Upper lobe of left lung (tissue), 6 donors: ENCODE results near the gene EPN1. TPM values are rescaled to one million over a fixed set of nuclear protein-coding genes. Genes with fewer than 3 reads are reported as not detected.

Experiments
- ATAC-seq, 2 donors: fragments of 200-7000 bp; cut with Tn5 transposase; one replicate each; pipeline ENCODE4 v1.9.1; 2022; ENCODE audit warnings: mild to moderate bottlenecking in 2 of 2, moderate library complexity in 2 of 2; ENCODE audit not compliant: low FRiP score in 2 of 2
- DNase-seq, 2 donors: peaks; one replicate each; pipeline ENCODE4 v3.0.0-alpha.2; 2019 to 2020
- H3K27ac ChIP-seq, 4 donors: fragments of 200-600 bp; sonication (generic); one replicate each; pipeline ENCODE4 v1.5.1; 2016 to 2019
- H3K27me3 ChIP-seq, 4 donors: fragments of 200-600 bp; sonication (generic); one replicate each; pipeline ENCODE4 v1.5.1; 2017 to 2019
- H3K36me3 ChIP-seq, 4 donors: fragments of 200-600 bp; sonication (generic); one replicate each; pipeline ENCODE4 v1.5.1; 2016 to 2019
- H3K4me1 ChIP-seq, 4 donors: fragments of 200-600 bp; sonication (generic); one replicate each; pipeline ENCODE4 v1.5.1; 2018 to 2019
- H3K4me3 ChIP-seq, 4 donors: fragments of 200-600 bp; sonication (generic); one replicate each; pipeline ENCODE4 v1.5.1; 2017 to 2019; ENCODE audit warnings: mild to moderate bottlenecking in 2 of 4, moderate library complexity in 1 of 4
- H3K9me3 ChIP-seq, 4 donors: fragments of 200-600 bp; sonication (generic); one replicate each; pipeline ENCODE4 v1.5.1; 2018 to 2019
- EP300 ChIP-seq, 4 donors: sonication (generic); formaldehyde crosslinking; IDR thresholded peaks; one replicate each; pipeline ENCODE4 v1.5.1; 2017; ENCODE audit warnings: antibody characterized with exemption in 4 of 4, control low read depth in 2 of 4
- POLR2A ChIP-seq, 4 donors: fragments of 450-650 bp; IDR thresholded peaks; one replicate each; pipeline ENCODE4 v1.5.1; 2016 to 2017; ENCODE audit warnings: antibody characterized with exemption in 4 of 4, mild to moderate bottlenecking in 2 of 4
- POLR2AphosphoS5 ChIP-seq, 2 donors: sonication (generic); formaldehyde crosslinking; IDR thresholded peaks; one replicate each; pipeline ENCODE4 v1.5.1; 2017; ENCODE audit warnings: antibody characterized with exemption in 2 of 2
- WGBS, 2 donors: methylation state at CpG; one replicate each; pipeline ENCODE4 v1.1.5; 2017 to 2018; 5-methylcytosine and 5-hydroxymethylcytosine counted together
- total RNA-seq, 6 donors: library from RNA; depleted of rRNA in 4 of 6; stranded (reverse); fragments of >200 nt in 4 of 6; gene quantifications; one replicate each; pipeline versions ENCODE4 v1.1.0 to v1.2.1, GENCODE V29; 2016 to 2021
- TF ChIP-seq, protein P1 (sequence below), 6 experiments: fragments of 450-650 bp in 4 of 6; fragments of 200-600 bp in 2 of 6; sonication (generic) in 2 of 6; IDR thresholded peaks; one replicate each; pipeline ENCODE4 v1.5.1; 2016 to 2019; ENCODE audit warnings: antibody characterized with exemption in 6 of 6
- donor health status: DM: no; HTN: no; CAD: no; lungs with moderate emphysema.
- donor health status: DM: no; HTN: yes; CAD: no; lungs with severe emphysema.

The EPN1 gene
- total RNA-seq, 6 donors from 2014 or later = 59.7 to 357 (median 126) TPM

DNA sequence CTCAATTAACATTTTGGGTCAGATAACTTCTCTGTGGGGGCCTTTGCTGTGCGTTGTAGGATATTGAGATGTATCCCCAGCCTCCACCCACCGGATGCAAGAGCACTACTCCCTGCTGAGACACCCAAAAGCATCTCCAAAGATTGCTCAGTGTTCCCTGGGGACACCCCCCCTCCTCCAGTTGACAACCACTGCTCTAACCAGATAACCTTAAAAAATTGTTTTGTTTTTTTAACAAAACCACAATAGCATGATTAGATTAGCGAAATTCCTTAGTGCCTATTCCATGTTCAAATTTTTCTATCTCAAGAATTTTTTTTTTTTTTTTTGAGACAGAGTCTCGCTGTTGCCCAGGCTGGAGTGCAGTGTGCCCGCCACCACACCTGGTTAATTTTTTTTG lies 2.6 kb upstream of the EPN1 start:
- TF ChIP-seq POLR2AphosphoS5 (IDR thresholded peaks at IDR 0.05) (no peak), POLR2A (IDR thresholded peaks at IDR 0.05) (no peak)
- TF ChIP-seq, protein P1, sequence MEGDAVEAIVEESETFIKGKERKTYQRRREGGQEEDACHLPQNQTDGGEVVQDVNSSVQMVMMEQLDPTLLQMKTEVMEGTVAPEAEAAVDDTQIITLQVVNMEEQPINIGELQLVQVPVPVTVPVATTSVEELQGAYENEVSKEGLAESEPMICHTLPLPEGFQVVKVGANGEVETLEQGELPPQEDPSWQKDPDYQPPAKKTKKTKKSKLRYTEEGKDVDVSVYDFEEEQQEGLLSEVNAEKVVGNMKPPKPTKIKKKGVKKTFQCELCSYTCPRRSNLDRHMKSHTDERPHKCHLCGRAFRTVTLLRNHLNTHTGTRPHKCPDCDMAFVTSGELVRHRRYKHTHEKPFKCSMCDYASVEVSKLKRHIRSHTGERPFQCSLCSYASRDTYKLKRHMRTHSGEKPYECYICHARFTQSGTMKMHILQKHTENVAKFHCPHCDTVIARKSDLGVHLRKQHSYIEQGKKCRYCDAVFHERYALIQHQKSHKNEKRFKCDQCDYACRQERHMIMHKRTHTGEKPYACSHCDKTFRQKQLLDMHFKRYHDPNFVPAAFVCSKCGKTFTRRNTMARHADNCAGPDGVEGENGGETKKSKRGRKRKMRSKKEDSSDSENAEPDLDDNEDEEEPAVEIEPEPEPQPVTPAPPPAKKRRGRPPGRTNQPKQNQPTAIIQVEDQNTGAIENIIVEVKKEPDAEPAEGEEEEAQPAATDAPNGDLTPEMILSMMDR (IDR thresholded peaks at IDR 0.05) = no peak
- Histone ChIP-seq H3K4me1 (peaks cover 21 to 53% (median 28%) of the 10 kb centered on the region in 4 donors), H3K36me3 (peaks cover 27 to 56% (median 47%) of the 10 kb centered on the region in 4 donors), H3K27ac (no peak overlapping the region), H3K4me3 (no peak overlapping the region), H3K27me3 (no peaks in the 10 kb centered on the region), H3K9me3 (no peaks in the 10 kb centered on the region)
- DNase-seq (no peak), ATAC-seq (no peak)
- 84 to 92% methylated on average over 5 of the region's 5 CpGs for WGBS, 2 donors

DNA sequence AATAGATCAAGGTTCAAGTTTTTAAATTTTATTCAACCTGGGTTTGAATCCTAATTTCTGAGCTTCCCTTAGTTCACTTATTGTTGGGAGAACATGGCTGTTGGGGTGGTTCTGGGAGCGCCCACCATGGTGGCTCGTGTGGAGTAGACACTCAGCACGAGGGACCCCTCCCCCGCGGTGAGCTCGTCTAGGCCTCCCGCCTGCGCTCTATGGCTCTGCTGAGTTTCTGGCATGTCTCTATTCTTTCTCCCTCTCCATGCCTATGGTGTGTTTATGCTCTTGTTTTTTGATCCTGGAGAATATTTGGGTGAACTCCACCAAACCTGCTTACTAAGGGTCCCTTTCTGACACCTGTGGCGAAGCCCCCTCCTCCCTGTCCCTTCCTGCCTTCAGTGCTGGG lies 1.6 kb upstream of the EPN1 start:
- DNase-seq = no peak
- Histone ChIP-seq H3K4me1 (peaks cover 28 to 58% (median 37%) of the 10 kb centered on the region in 4 donors), H3K27ac (no peak overlapping the region), H3K4me3 (no peak overlapping the region), H3K36me3 (peaks cover 25 to 51% (median 41%) of the 10 kb centered on the region in 4 donors), H3K9me3 (no peaks in the 10 kb centered on the region), H3K27me3 (no peaks in the 10 kb centered on the region)
- 88 to 92% methylated on average over 9 of the region's 9 CpGs for WGBS, 2 donors
- ATAC-seq = no peak
- TF ChIP-seq EP300 (IDR thresholded peaks at IDR 0.05) = no peak
- no peak for TF ChIP-seq POLR2A (IDR thresholded peaks at IDR 0.05)
- TF ChIP-seq, protein P1 (IDR thresholded peaks at IDR 0.05) = no peak
- TF ChIP-seq POLR2AphosphoS5 (IDR thresholded peaks at IDR 0.05) = no peak

DNA sequence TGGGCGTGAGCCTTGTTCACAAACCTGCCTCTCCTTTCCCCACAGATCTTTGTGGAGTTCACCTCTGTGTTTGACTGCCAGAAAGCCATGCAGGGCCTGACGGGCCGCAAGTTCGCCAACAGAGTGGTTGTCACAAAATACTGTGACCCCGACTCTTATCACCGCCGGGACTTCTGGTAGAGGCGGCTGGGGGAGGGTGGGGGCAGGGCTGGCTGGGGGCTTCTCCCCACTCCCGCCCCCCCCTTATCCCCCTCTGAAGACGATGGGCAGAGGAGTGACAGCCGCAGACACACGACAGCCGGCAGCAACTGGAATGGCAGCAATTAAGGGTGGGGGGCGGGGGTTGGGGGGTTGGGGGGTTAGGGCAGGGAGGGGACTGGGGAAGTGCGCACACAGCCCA lies 1.1 kb upstream of the EPN1 start:
- Histone ChIP-seq H3K36me3 (peaks cover 25 to 51% (median 40%) of the 10 kb centered on the region in 4 donors), H3K4me1 (peaks cover 31 to 62% (median 40%) of the 10 kb centered on the region in 4 donors), H3K9me3 (no peaks in the 10 kb centered on the region), H3K4me3 (no peak overlapping the region), H3K27me3 (no peaks in the 10 kb centered on the region), H3K27ac (peak overlapping the region in 2 of 4 donors; percentile 86 to 90)
- WGBS, 2 donors = 80 to 85% methylated on average over 14 of the region's 15 CpGs
- TF ChIP-seq EP300 (IDR thresholded peaks at IDR 0.05) = no peak
- TF ChIP-seq, protein P1 (IDR thresholded peaks at IDR 0.05) = no peak
- TF ChIP-seq POLR2A (IDR thresholded peaks at IDR 0.05) = no peak
- no peak for TF ChIP-seq POLR2AphosphoS5 (IDR thresholded peaks at IDR 0.05)
- no peak for ATAC-seq
- DNase-seq = no peak

DNA sequence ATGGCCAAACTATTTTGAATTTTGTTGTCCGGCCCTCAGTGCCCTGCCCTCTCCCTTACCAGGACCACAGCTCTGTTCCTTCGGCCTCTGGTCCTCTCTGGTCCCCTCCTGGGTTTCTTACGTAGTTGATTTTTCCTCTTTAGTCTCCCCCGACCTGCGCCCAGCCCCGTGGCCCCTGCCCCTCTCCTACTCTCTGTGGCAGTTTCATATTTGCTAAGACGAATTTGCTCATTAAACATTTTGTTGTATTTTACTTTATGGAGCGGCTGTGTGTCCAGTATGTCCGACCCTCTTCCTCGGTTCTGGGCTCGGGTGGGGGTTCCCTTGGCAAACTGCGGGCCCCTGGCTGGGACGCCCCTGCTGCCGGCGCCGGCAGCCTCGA lies 576 bp upstream of the EPN1 start:
- WGBS, 2 donors = 33 to 36% methylated on average over 16 of the region's 17 CpGs
- H3K4me3 ChIP-seq = peak overlapping the region; percentile 50 to 99 (median 89)
- no peak for ATAC-seq
- H3K27ac ChIP-seq = peak overlapping the region; percentile 86 to 98 (median 91)
- peaks cover 24 to 51% (median 40%) of the 10 kb centered on the region in 4 donors for H3K36me3 ChIP-seq
- H3K4me1 ChIP-seq = peaks cover 31 to 68% (median 43%) of the 10 kb centered on the region in 4 donors
- no peak for DNase-seq
- no peaks in the 10 kb centered on the region for H3K27me3 ChIP-seq
- TF ChIP-seq, protein P1 (IDR thresholded peaks at IDR 0.05) = no peak
- TF ChIP-seq POLR2A (IDR thresholded peaks at IDR 0.05) (no peak), POLR2AphosphoS5 (IDR thresholded peaks at IDR 0.05) (no peak), EP300 (IDR thresholded peaks at IDR 0.05) (no peak)
- H3K9me3 ChIP-seq = no peaks in the 10 kb centered on the region
